Activated CD8-positive, alpha-beta memory T cell treated with anti-CD3 and anti-CD28 coated beads, Interleukin-2, amount 10 ng/mL, durations not matched to agents 7 days and 5 days (primary cell): ENCODE results near the gene MED23. TPM values are rescaled to one million over a fixed set of nuclear protein-coding genes. Genes with fewer than 3 reads are reported as not detected.

Source experiments
- ATAC-seq: fragments of 150-1000 bp; cut with Tn5 transposase; one replicate; pipeline ENCODE4 v1.10.0; 2021; ENCODE audit warnings: moderate library complexity
- CTCF ChIA-PET: fragments of 350-600 bp; sonication (Branson Sonifier 250); formaldehyde crosslinking; loops from one replicate; lab custom pipeline; 2021; ENCODE audit warnings: antibody characterized with exemption; lab: Charles Lee
- DNase-seq: peaks from one replicate; pipeline ENCODE4 v3.0.0-alpha.2; 2020
- H3K27ac Mint-ChIP-seq: one replicate; pipeline ENCODE4 v1.8.0; 2021; ENCODE audit warnings: mild to moderate bottlenecking, mixed read lengths
- H3K27me3 Mint-ChIP-seq: one replicate; pipeline ENCODE4 v1.8.0; 2021; ENCODE audit warnings: mixed read lengths
- H3K36me3 Mint-ChIP-seq: one replicate; pipeline ENCODE4 v1.8.0; 2021; ENCODE audit warnings: mild to moderate bottlenecking, mixed read lengths
- H3K4me1 Mint-ChIP-seq: one replicate; pipeline ENCODE4 v1.8.0; 2021; ENCODE audit warnings: mixed read lengths
- H3K4me3 Mint-ChIP-seq: one replicate; pipeline ENCODE4 v1.8.0; 2021; ENCODE audit warnings: mild to moderate bottlenecking, moderate library complexity, mixed read lengths
- H3K9me3 Mint-ChIP-seq: one replicate; pipeline ENCODE4 v1.8.0; 2022; ENCODE audit warnings: low read depth, mixed read lengths
- total RNA-seq, 2 experiments: library from RNA; stranded (reverse); gene quantifications; one replicate each; pipeline ENCODE4 v1.2.3, GENCODE V29; 2021

MED23 gene
- total RNA-seq, 2 experiments from 2014 or later: 28.4 to 33.1 TPM

DNA sequence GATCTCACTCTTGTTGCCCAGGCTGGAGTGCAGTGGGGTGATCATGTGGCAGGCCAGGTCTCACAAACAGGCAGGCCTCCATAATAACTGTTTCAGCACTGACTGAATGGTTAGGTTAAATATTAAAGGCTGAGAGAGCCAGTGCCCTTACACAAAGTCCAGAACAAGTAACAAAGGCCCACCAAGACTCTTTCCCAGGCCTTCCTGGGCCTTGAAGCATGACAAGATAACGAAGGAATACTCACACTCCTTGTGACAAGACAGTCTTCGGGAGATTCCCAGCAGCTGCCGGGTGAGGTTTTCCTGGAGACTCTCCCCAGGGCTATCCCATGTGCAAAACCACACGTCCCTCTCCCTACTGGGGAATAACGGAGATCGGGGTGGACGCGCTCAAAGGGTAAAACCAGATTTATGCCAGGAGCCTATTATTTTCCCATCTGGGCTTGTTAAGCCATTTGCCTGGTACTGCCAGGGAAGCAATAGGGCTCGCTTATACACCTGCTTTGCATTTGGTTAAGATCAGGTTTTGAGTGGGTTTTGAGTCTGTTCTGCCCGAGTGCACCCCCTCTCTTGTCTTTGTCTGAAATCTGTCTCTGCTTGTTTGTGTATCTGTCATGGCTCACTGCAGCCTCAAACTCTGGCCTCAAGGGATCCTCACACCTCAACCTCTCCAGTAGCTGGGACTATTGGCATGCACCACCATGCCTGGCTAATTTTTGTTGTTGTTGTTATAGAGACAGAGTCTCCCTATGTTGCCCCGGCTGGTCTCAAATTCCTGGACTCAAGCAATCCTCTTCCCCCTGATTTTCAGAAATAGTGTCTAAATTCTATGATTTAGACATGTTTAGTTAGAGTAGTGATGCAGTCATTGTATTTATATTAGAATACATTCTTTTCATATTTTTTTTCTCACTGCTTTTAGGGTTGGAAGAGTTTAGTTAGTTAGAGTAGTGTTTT, 7.6 kb upstream of the MED23 start:
- no peak for ATAC-seq
- CTCF ChIA-PET: interaction anchor here (1.3 kb wide), 1 partner anchor 7 kb away, joined by 8 read pairs; the partner anchor contains the start of gene MED23
- Mint-ChIP-seq H3K4me1 (peaks cover 4% of the 10 kb centered on the region), H3K4me3 (no peak overlapping the region), H3K27ac (no peak overlapping the region), H3K9me3 (no peaks in the 10 kb centered on the region), H3K27me3 (no peaks in the 10 kb centered on the region), H3K36me3 (peaks cover 3% of the 10 kb centered on the region)
- no peak for DNase-seq

DNA sequence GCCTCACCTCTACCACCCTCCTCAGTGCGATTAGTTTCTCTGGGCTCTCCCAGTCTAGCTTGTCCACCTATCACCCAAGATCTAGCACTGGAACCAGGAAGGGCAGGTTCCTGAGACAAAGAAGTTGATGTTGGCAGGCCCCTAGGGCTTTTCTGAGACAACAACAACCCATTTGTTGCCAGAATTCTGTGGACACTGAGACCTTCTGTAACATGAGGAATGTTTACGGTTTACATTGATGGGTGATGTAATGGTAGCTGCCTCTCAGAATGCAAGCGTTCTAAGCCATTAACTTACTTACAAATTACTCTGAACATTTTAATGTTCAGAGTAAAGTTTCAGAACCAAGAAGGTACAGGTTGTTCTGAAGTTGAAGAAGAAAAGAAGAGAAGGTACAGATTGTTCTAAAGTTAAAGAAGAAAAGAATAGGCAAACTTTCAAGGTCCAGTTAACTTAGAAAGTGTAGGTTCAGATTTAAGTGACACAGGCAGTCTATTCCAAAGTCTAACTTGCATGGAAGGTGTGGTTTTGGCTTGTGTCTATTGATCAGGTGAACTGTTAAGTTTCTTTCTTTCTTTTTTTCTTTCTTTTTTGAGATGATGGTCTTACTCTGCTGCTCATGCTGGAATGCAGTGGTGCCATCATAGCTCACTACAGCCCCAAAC, 3.7 kb upstream of the MED23 start:
- peaks cover 17% of the 10 kb centered on the region for H3K4me1 Mint-ChIP-seq
- no peaks in the 10 kb centered on the region for H3K36me3 Mint-ChIP-seq
- no peaks in the 10 kb centered on the region for H3K9me3 Mint-ChIP-seq
- no peak for ATAC-seq
- H3K27ac Mint-ChIP-seq: no peak overlapping the region
- DNase-seq: no peak
- no peaks in the 10 kb centered on the region for H3K27me3 Mint-ChIP-seq
- CTCF ChIA-PET: no interaction called here
- H3K4me3 Mint-ChIP-seq: no peak overlapping the region

DNA sequence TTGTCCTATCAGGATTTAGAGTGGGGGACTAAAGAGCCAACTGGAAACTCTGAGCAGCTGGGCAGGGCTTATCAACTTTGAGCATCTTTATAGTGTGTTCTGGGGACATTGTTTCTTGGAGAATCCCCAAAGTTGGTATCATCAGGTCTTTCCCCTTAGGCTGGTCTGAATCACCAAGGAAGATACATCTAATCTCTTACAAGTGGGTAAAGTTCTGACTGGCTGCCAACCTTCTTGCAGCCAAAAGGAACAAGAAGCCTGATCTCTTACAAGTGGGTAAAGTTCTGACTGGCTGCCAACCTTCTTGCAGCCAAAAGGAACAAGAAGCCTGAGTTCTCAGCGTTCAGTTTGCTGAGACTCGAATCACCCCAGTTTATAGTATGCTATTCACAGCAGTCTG, 1.6 kb upstream of the MED23 start:
- no peaks in the 10 kb centered on the region for H3K9me3 Mint-ChIP-seq
- no peak overlapping the region for H3K4me3 Mint-ChIP-seq
- DNase-seq: no peak
- H3K27me3 Mint-ChIP-seq: no peaks in the 10 kb centered on the region
- CTCF ChIA-PET: interaction anchor here (2.3 to 3.0 kb wide), 2 partner anchors 10 to 447 kb away, joined by 12 to 13 read pairs; no protein-coding TSS in a partner anchor
- no peak for ATAC-seq
- no peak overlapping the region for H3K27ac Mint-ChIP-seq
- H3K36me3 Mint-ChIP-seq: peaks cover 3% of the 10 kb centered on the region
- peaks cover 21% of the 10 kb centered on the region for H3K4me1 Mint-ChIP-seq

DNA sequence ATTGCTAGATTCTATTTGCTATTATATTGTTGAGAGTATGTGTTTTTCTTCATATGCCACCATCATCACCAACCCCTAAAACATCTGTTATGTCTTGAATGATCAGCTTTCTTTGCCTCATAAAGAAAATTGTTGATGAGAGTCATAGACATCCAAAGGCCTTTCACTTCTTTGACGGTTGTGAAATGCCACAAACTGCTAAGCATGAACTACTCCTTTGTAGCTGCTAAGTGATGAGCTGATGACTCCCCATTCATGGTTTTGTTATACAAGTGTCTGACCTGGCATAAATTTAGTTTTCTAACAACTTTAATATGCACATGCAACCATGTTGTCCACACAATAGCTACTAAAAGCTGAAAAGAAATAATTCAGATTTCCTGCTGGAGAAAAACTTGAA, 684 bp upstream of the MED23 start:
- ATAC-seq (no peak), DNase-seq (no peak)
- Mint-ChIP-seq H3K27me3 (no peaks in the 10 kb centered on the region), H3K36me3 (peaks cover 9% of the 10 kb centered on the region), H3K4me1 (peaks cover 21% of the 10 kb centered on the region), H3K9me3 (no peaks in the 10 kb centered on the region), H3K27ac (peak overlapping the region; percentile 92), H3K4me3 (peak overlapping the region; percentile 84)
- CTCF ChIA-PET: interaction anchor here (0.6 to 3.1 kb wide), 28 partner anchors 8 to 744 kb away, joined by 3 to 18 read pairs (median 4); partner anchors contain the start of gene ENPP3

DNA sequence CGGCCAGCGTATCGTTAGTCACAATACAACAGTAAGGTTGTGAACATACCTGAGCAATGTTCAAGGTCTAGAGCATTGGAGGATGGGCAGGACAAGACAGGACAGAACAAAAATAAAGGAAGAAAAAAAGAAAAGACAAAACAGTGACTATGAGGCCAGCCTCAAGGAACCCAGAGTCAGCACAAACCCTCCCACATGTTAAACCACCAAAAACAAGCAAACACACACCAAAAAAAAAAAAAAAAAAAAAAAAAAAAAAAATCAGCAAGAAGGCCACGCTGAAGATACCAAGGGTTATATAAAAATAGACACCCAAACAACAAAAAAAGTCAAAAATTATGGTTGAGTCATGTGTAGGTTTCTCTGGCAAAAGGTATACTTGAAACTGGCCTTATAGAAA, 12.8 kb downstream of the MED23 start:
- CTCF ChIA-PET: no interaction called here
- Mint-ChIP-seq H3K36me3 (peaks cover 36% of the 10 kb centered on the region), H3K27ac (no peak overlapping the region)

DNA sequence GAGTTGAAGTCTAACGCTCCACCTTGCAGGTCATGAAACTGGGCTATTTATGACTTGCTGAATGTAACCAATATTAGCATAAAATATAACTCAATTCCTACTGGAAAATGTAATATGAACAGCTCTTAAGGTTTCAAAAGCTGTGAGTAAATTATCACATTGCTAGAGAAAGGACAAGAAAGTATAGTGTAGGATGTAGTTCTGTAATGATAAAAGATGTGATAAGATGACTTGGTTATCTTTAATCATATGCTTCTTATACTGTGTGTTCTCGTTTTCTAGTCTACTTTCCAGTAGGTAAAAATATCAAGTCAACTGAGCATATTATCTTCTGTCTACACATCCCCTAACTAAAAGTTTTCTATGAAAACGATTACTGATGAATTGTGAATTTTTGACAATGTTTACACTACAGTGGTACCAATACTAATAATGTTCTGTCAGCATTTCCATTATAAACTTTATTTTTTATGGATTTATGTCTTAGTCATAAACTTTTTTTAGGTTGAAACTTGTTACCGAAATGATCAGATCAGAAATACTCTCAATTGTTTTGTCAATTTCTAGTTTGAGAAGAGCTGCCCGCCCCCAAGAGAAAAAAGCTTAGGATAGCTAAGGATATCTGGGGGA, 14.6 kb downstream of the MED23 start:
- Mint-ChIP-seq H3K27ac (no peak overlapping the region), H3K27me3 (no peaks in the 10 kb centered on the region), H3K9me3 (no peaks in the 10 kb centered on the region), H3K4me3 (no peak overlapping the region), H3K36me3 (peaks cover 37% of the 10 kb centered on the region), H3K4me1 (peaks cover 5% of the 10 kb centered on the region)
- DNase-seq: no peak
- ATAC-seq: no peak
- CTCF ChIA-PET: interaction anchor here (1.4 to 2.3 kb wide), 2 partner anchors 14 to 15 kb away, joined by 7 to 9 read pairs; partner anchors contain the start of gene MED23

More for the DNA sequence above, 12.8 kb downstream of the MED23 start:
- no peaks in the 10 kb centered on the region for H3K9me3 Mint-ChIP-seq
- no peak overlapping the region for H3K4me3 Mint-ChIP-seq
- H3K4me1 Mint-ChIP-seq: peaks cover 5% of the 10 kb centered on the region
- no peaks in the 10 kb centered on the region for H3K27me3 Mint-ChIP-seq
- DNase-seq (no peak), ATAC-seq (no peak)

GRCh38 chr6:131602781-131603312, 25.2 kb downstream of the MED23 start:
- H3K27ac Mint-ChIP-seq: no peak overlapping the region
- CTCF ChIA-PET: no interaction called here
- no peak for ATAC-seq

DNA sequence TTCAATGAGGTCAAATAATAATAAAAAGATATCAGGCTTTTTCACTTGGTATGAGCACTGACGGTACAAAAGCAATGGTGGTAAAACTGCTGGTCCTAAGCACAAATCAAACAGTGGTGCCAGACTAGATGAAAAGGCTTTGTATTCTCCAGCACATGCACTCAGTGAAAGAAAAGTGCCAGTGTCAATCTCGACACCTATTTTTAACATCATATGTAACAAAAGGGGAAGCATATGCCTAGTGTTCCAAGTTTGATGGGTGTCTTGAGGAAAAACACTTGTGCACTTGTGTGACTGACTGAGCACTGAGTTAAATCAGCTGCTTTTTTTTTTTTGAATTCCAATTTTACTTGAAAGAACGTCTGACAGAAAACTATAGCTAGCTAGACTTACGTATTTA, 27.3 kb downstream of the MED23 start:
- DNase-seq (no peak), ATAC-seq (no peak)
- no peak overlapping the region for H3K27ac Mint-ChIP-seq
- H3K27me3 Mint-ChIP-seq: no peaks in the 10 kb centered on the region
- CTCF ChIA-PET: interaction anchor here (2.1 kb wide), 1 partner anchor 28 kb away, joined by 6 read pairs; the partner anchor contains the start of gene MED23
- H3K4me1 Mint-ChIP-seq: no peaks in the 10 kb centered on the region
- H3K4me3 Mint-ChIP-seq: no peak overlapping the region
- no peaks in the 10 kb centered on the region for H3K9me3 Mint-ChIP-seq
- peaks cover 50% of the 10 kb centered on the region for H3K36me3 Mint-ChIP-seq

More at GRCh38 chr6:131602781-131603312, 25.2 kb downstream of the MED23 start:
- Mint-ChIP-seq H3K36me3 (peaks cover 49% of the 10 kb centered on the region), H3K27me3 (no peaks in the 10 kb centered on the region), H3K9me3 (no peaks in the 10 kb centered on the region), H3K4me1 (no peaks in the 10 kb centered on the region), H3K4me3 (no peak overlapping the region)
- no peak for DNase-seq

- ATAC-seq: no peak
- no peak for DNase-seq
- no peaks in the 10 kb centered on the region for H3K9me3 Mint-ChIP-seq
- H3K4me1 Mint-ChIP-seq: no peaks in the 10 kb centered on the region
- H3K27ac Mint-ChIP-seq: no peak overlapping the region
- CTCF ChIA-PET: interaction anchor here (3.5 kb wide), 1 partner anchor 30 kb away, joined by 16 read pairs; the partner anchor contains the start of gene MED23
- peaks cover 57% of the 10 kb centered on the region for H3K36me3 Mint-ChIP-seq
- no peaks in the 10 kb centered on the region for H3K27me3 Mint-ChIP-seq
- H3K4me3 Mint-ChIP-seq: no peak overlapping the region
These were observed 30.6 kb downstream of the MED23 start for GRCh38 chr6:131597446-131597845.

DNA sequence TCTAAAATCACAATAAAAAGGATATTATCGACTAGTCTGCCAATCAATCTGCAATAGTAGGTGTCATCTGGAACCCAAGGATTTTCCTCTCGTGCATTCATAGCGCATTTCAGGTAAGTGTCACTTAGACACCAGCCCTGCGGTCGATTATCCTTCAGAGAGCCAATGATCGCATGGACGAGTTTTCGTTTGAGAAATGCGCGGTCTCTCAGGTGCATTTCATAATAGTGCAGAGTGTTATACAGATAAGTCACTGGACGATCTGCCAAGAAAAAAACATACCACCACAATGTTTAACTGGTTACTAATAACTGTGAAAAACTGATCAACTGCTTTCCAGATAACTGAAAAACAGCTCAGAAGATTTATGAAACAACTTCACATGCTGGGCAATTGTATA, 34.0 kb downstream of the MED23 start:
- peaks cover 3% of the 10 kb centered on the region for H3K4me1 Mint-ChIP-seq

GRCh38 chr6:131592935-131593334, 35.1 kb downstream of the MED23 start:
- DNase-seq: no peak
- Mint-ChIP-seq H3K4me3 (no peak overlapping the region), H3K27me3 (no peaks in the 10 kb centered on the region), H3K36me3 (peaks cover 53% of the 10 kb centered on the region), H3K9me3 (no peaks in the 10 kb centered on the region), H3K4me1 (peaks cover 3% of the 10 kb centered on the region), H3K27ac (no peak overlapping the region)
- CTCF ChIA-PET: no interaction called here
- ATAC-seq: no peak

More for the DNA sequence above, 34.0 kb downstream of the MED23 start:
- H3K4me3 Mint-ChIP-seq: no peak overlapping the region
- no peak overlapping the region for H3K27ac Mint-ChIP-seq
- ATAC-seq (no peak), DNase-seq (no peak)
- CTCF ChIA-PET: no interaction called here
- H3K36me3 Mint-ChIP-seq: peaks cover 57% of the 10 kb centered on the region
- no peaks in the 10 kb centered on the region for H3K27me3 Mint-ChIP-seq
- H3K9me3 Mint-ChIP-seq: no peaks in the 10 kb centered on the region

- Mint-ChIP-seq H3K4me1 (peaks cover 3% of the 10 kb centered on the region), H3K36me3 (peaks cover 46% of the 10 kb centered on the region), H3K4me3 (no peak overlapping the region), H3K9me3 (no peaks in the 10 kb centered on the region), H3K27me3 (no peaks in the 10 kb centered on the region), H3K27ac (no peak overlapping the region)
- ATAC-seq (no peak), DNase-seq (no peak)
- CTCF ChIA-PET: no interaction called here
These were observed 39.4 kb downstream of the MED23 start for GRCh38 chr6:131588643-131589042.

DNA sequence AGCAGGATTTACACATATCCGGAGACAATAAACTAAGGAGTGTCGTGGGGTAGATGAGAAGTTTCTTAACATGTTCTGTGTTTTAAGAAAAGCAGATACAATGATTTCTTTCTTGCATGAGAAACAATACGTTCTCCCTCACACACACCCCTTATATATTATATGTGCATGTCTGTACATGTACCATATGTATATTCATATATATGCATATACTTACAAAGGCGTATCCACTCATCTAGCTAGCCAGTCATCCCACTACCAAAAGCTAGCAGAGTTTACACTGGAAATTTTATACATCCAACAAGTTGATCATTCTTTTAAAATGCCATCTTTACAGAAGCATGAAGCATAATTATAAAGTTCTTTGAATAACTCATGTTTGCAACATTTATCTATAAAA, 40.1 kb downstream of the MED23 start:
- no peaks in the 10 kb centered on the region for H3K9me3 Mint-ChIP-seq

More for the DNA sequence above, 40.1 kb downstream of the MED23 start:
- DNase-seq (no peak), ATAC-seq (no peak)
- Mint-ChIP-seq H3K27me3 (no peaks in the 10 kb centered on the region), H3K36me3 (peaks cover 43% of the 10 kb centered on the region), H3K4me3 (no peak overlapping the region), H3K4me1 (peaks cover 3% of the 10 kb centered on the region), H3K27ac (no peak overlapping the region)
- CTCF ChIA-PET: no interaction called here
